Fibroblast of lung (primary cell): ENCODE results near the gene ATOSB. TPM values are rescaled to one million over a fixed set of nuclear protein-coding genes. Genes with fewer than 3 reads are reported as not detected.
A peak's percentile ranks its signal among the peaks of the same experiment; 100 is the strongest.

Experiments used
- DNase-seq, 2 donors: peaks; one replicate each; pipeline versions ENCODE4 v3.0.0 to v3.0.0-alpha.2; 2010; ENCODE audit warnings: low read depth in 2 of 2
- H2AFZ ChIP-seq: 2 replicates; pipeline ENCODE4 v1.5.1; 2012; ENCODE audit warnings: low read length, control low read depth, inconsistent platforms
- H3K27ac ChIP-seq: 2 replicates; pipeline ENCODE4 v1.5.1; 2011; ENCODE audit warnings: low read length, control low read depth; ENCODE audit not compliant: insufficient read depth
- H3K27me3 ChIP-seq: 2 replicates; pipeline ENCODE4 v1.5.1; 2011; ENCODE audit warnings: mild to moderate bottlenecking, low read length; ENCODE audit not compliant: control insufficient read depth, insufficient read depth
- H3K36me3 ChIP-seq: 2 replicates; pipeline ENCODE4 v1.5.1; 2011; ENCODE audit warnings: low read length; ENCODE audit not compliant: control insufficient read depth, insufficient read depth
- H3K4me1 ChIP-seq: 2 replicates; pipeline ENCODE4 v1.5.1; 2011; ENCODE audit warnings: low read length; ENCODE audit not compliant: control insufficient read depth, insufficient read depth; ENCODE audit errors: extremely low read depth
- H3K4me2 ChIP-seq: 2 replicates; pipeline ENCODE4 v1.5.1; 2011; ENCODE audit warnings: low read length, control low read depth; ENCODE audit not compliant: insufficient read depth; ENCODE audit errors: extremely low read depth
- H3K4me3 ChIP-seq, 4 experiments: fragments of 200-600 bp in 1 of 4; sonication (generic) in 1 of 4; replicated peaks in 1 of 4; 2 replicates each; pipeline ENCODE4 v1.5.1; 2011 to 2016; ENCODE audit warnings: low read length in 4 of 4, low read depth in 3 of 4, mild to moderate bottlenecking in 3 of 4, control low read depth in 2 of 4, inconsistent platforms in 1 of 4, mixed read lengths in 1 of 4; ENCODE audit not compliant: insufficient read depth in 1 of 4; ENCODE audit errors: control extremely low read depth in 1 of 4
- H3K79me2 ChIP-seq: 2 replicates; pipeline ENCODE4 v1.5.1; 2012; ENCODE audit warnings: mild to moderate bottlenecking, low read length, inconsistent platforms; ENCODE audit not compliant: control insufficient read depth, insufficient read depth
- H3K9ac ChIP-seq: 2 replicates; pipeline ENCODE4 v1.5.1; 2011; ENCODE audit warnings: mild to moderate bottlenecking, low read length, control low read depth; ENCODE audit not compliant: insufficient read depth
- H3K9me3 ChIP-seq: 2 replicates; pipeline ENCODE4 v1.5.1; 2012; ENCODE audit warnings: low read depth, low read length; ENCODE audit not compliant: control insufficient read depth, insufficient read depth
- H4K20me1 ChIP-seq: 2 replicates; pipeline ENCODE4 v1.5.1; 2011; ENCODE audit warnings: low read length; ENCODE audit not compliant: control insufficient read depth, insufficient read depth; ENCODE audit errors: extremely low read depth
- EZH2 ChIP-seq: IDR thresholded peaks from 2 replicates; pipeline ENCODE4 v1.5.1; 2012; ENCODE audit warnings: low read length, control low read depth, mild to moderate bottlenecking; ENCODE audit errors: missing control alignments
- polyA plus RNA-seq, 2 donors: library from polyadenylated mRNA; depleted of rRNA in 1 of 2; stranded (reverse) in 1 of 2; unstranded in 1 of 2; fragments of >200 nt; gene quantifications; 2 replicates each; pipeline ENCODE4 v1.2.1, GENCODE V29; 2011 to 2012; ENCODE audit warnings: missing spikeins in 1 of 2
- total RNA-seq: library from RNA; depleted of rRNA; stranded (reverse); fragments of >200 nt; gene quantifications from 2 replicates; pipeline ENCODE4 v1.2.1, GENCODE V29; 2014
- TF ChIP-seq, protein P1 (sequence below), 2 donors: IDR thresholded peaks in 1 of 2; conservative IDR thresholded peaks in 1 of 2; 1 replicate in 1 of 2; 2 replicates in 1 of 2; pipeline ENCODE4 v1.5.1; 2011 to 2012; ENCODE audit warnings: low read length in 2 of 2, control low read depth in 1 of 2, inconsistent platforms in 1 of 2, low read depth in 1 of 2, mild to moderate bottlenecking in 1 of 2

The ATOSB gene
- total and polyA plus RNA-seq, 2 donors (not counting 1 experiment from before 2014, with no cell fraction given), result 18.2 to 24.5 TPM

DNA sequence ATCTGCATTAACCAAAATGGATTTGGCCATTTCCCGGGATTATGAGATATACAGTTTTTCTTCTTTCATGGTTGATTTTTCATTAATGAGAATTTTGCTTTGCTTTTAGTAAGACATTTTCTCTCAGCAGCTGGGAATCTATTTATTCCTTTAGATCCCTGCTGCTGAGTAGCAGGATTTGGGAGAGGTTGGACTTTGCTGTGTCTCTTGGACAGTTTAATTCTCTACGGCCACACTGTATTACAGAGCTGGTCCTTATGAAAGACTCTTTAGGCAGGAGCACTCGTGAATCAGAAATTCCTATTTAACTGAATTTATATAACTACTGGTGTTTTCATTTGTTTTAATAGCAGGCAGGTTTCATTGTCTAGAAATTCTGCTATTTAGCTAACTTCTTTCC lies 47.8 kb upstream of the ATOSB start:
- no peaks in the 10 kb centered on the region for H4K20me1 ChIP-seq
- TF ChIP-seq, protein P1, sequence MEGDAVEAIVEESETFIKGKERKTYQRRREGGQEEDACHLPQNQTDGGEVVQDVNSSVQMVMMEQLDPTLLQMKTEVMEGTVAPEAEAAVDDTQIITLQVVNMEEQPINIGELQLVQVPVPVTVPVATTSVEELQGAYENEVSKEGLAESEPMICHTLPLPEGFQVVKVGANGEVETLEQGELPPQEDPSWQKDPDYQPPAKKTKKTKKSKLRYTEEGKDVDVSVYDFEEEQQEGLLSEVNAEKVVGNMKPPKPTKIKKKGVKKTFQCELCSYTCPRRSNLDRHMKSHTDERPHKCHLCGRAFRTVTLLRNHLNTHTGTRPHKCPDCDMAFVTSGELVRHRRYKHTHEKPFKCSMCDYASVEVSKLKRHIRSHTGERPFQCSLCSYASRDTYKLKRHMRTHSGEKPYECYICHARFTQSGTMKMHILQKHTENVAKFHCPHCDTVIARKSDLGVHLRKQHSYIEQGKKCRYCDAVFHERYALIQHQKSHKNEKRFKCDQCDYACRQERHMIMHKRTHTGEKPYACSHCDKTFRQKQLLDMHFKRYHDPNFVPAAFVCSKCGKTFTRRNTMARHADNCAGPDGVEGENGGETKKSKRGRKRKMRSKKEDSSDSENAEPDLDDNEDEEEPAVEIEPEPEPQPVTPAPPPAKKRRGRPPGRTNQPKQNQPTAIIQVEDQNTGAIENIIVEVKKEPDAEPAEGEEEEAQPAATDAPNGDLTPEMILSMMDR (conservative IDR thresholded peaks at IDR 0.05 in 1 of 2, IDR thresholded peaks at IDR 0.05 in 1 of 2; ENCODE audit: low read depth in 1 of 2, low read length in 2 of 2), result no peak
- no peaks in the 10 kb centered on the region for H3K9me3 ChIP-seq
- no peaks in the 10 kb centered on the region for H3K27me3 ChIP-seq
- no peaks in the 10 kb centered on the region for H3K36me3 ChIP-seq
- DNase-seq, result no peak
- no peaks in the 10 kb centered on the region for H3K79me2 ChIP-seq
- no peak overlapping the region for H3K9ac ChIP-seq
- peak overlapping the region in 2 of 4 experiments; percentile 70 to 94 for H3K4me3 ChIP-seq
- H3K4me1 ChIP-seq, result no peaks in the 10 kb centered on the region
- peak overlapping the region; percentile 67 for H3K4me2 ChIP-seq
- H2AFZ ChIP-seq, result no peak overlapping the region
- H3K27ac ChIP-seq, result no peak overlapping the region

DNA sequence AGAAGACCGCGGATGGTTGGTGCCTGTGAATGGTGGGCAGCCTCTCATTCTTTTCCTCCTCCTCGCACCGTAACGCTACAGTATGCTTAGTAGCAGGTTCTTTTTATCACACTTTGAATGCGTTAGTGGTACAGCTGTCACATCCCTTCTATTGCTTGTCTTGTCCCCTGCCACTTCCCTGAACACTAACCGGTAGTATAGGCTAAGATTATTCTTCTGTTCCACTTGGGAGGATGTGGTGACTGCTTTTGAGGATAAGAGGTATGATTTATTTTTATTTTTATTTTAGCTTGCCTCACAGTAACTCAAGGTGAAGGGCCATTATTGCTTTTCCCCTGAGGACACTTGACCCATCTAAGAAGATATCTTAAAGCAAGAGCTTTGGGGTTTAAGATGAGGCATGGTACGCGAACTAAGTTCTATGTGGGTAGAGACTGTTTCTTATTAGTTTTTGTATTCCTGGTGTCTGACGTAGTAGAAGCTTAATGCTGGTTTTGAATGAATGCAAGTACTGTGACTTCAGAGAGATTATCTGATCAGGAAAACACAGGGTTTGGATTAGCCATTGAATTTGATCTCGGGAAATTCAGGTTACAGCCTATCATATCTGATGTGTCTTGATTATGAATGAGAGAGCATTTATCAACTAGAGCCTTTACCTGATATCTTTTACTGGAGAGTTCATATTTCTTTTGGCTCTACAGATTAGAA lies 47.1 kb upstream of the ATOSB start:
- H3K4me3 ChIP-seq, result peak overlapping the region; percentile 70 to 98 (median 93)
- H3K9ac ChIP-seq, result peak overlapping the region; percentile 82
- H3K79me2 ChIP-seq, result no peaks in the 10 kb centered on the region
- no peaks in the 10 kb centered on the region for H3K36me3 ChIP-seq
- peak; percentile 5 to 7 for DNase-seq
- no peak for TF ChIP-seq EZH2
- TF ChIP-seq, protein P1 (conservative IDR thresholded peaks at IDR 0.05 in 1 of 2, IDR thresholded peaks at IDR 0.05 in 1 of 2; ENCODE audit: low read depth in 1 of 2, low read length in 2 of 2), result no peak
- H3K9me3 ChIP-seq, result no peaks in the 10 kb centered on the region
- H2AFZ ChIP-seq, result peak overlapping the region; percentile 97
- H3K27ac ChIP-seq, result peak overlapping the region; percentile 83
- no peaks in the 10 kb centered on the region for H4K20me1 ChIP-seq
- no peaks in the 10 kb centered on the region for H3K27me3 ChIP-seq
- peak overlapping the region; percentile 67 for H3K4me2 ChIP-seq
- no peaks in the 10 kb centered on the region for H3K4me1 ChIP-seq

DNA sequence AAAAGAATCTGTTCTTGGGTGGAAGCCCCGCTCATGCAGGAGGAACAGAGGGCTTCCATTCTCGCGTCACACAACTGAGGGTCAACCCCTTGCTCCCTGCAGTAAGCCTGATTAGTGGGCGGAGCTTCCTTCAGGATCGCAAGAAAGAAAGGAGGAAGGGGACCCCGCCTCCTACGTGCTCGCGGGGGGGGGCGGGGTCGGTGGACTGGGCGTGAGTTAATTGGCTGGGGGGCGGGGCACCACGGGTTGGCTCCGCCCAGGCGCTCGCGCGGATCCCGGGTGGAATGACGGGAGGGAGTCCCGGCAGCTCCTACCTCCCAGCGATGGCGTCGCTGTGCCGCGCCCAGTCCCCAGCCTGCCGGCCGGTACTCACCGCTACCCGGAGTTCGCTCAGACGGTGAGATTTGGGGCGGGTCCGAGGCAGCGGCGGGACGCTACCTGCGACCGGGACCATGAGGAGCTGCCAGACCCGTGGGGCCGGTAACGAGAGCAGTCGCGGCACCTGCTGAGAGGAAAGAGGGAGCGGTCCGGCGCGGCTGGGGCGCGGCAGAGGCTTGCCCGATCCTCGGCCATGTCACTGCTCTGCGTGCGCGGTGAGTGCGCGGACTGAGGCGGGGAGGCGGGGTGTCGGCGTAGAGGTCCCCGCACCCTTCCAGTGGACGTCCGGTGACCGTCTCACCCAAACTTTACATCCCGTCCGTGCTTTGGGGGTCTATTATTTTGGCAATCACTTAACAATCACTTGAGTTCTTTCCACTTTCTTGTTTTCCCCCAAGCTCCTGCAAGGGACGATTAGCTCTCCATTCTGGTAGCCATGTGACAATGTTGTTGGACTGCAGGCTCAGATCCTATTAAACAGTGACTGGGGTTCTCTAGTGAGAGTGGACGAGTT lies 46.3 kb upstream of the ATOSB start, which contains the start of gene UNC13B:
Gene UNC13B, plus strand, starts transcription at position 297 of the 892 bp plus-strand sequence. Its CDS starts 275 bp downstream, at position 572.
- Histone ChIP-seq H4K20me1 (no peaks in the 10 kb centered on the region), H3K79me2 (no peaks in the 10 kb centered on the region), H3K27ac (peak within 1 kb of the TSS; percentile 83), H3K4me1 (no peaks in the 10 kb centered on the region), H3K9me3 (no peaks in the 10 kb centered on the region), H3K4me2 (peak within 1 kb of the TSS; percentile 92), H2AFZ (peak within 1 kb of the TSS; percentile 97), H3K27me3 (no peaks in the 10 kb centered on the region), H3K4me3 (peak within 1 kb of the TSS; percentile 70 to 98 (median 93)), H3K9ac (peak within 1 kb of the TSS; percentile 82), H3K36me3 (no peaks in the 10 kb centered on the region)
- TF ChIP-seq, protein P1 (conservative IDR thresholded peaks at IDR 0.05 in 1 of 2, IDR thresholded peaks at IDR 0.05 in 1 of 2; ENCODE audit: low read depth in 1 of 2, low read length in 2 of 2), result peak; percentile 11 to 22
- TF ChIP-seq EZH2, result no peak
- DNase-seq, result peak; percentile 89 to 90
